ENCODE results near the gene ENPP6.

Gene ENPP6

GRCh38 chr4:184190711-184191110 lies 27.0 kb downstream of the ENPP6 start:
- no peak for DNase-seq (ENCODE audit: low read depth)

- DNase-seq (ENCODE audit: low read depth), result no peak
These were observed 27.7 kb downstream of the ENPP6 start for GRCh38 chr4:184189966-184190365.

- DNase-seq (ENCODE audit: low read depth), result no peak
These were observed 29.0 kb downstream of the ENPP6 start for GRCh38 chr4:184188443-184189400.

DNA sequence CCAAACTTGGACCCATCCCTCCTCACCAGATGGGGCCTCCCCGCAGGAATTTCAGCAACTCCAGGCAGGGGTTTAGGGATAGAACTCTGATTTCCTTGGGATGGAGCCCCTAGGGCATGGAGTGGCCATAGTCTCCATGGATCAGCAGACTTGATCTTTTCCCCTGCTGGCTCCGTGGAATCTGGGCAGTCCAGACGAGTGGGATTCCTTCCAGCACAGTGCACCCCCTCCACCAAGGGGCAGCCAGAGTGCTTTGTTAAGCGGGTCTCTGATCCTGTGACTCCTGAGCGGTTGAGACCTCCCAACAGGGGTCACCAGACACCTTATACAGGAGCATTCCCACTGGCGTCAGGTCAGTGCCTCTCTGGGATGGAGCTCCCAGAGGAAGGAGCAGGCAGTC lies 40.4 kb downstream of the ENPP6 start:
- no peak for DNase-seq (ENCODE audit: low read depth)

GRCh38 chr4:184174571-184175488 lies 42.8 kb downstream of the ENPP6 start:
- no peak for DNase-seq (ENCODE audit: low read depth)

DNA sequence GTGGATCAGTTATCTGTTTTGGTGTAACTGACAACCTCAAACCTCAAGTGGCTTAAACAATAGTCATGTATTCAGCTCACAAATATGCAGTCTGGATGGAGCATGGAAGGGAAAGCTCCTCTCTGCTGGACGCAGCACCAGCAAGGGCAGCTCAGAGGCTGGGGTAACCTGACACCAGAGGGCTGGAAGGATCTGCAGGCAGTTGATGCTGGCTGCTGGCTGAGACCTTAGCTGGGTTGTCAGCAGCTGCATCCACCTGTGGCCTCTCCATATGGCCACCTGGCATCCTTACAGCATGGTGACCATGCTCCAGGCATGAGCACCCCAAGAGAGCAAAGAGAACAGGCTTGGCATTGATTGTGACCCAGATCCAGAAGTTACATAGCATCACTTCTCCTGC lies 46.7 kb downstream of the ENPP6 start:
- no peak for DNase-seq (ENCODE audit: low read depth)

DNA sequence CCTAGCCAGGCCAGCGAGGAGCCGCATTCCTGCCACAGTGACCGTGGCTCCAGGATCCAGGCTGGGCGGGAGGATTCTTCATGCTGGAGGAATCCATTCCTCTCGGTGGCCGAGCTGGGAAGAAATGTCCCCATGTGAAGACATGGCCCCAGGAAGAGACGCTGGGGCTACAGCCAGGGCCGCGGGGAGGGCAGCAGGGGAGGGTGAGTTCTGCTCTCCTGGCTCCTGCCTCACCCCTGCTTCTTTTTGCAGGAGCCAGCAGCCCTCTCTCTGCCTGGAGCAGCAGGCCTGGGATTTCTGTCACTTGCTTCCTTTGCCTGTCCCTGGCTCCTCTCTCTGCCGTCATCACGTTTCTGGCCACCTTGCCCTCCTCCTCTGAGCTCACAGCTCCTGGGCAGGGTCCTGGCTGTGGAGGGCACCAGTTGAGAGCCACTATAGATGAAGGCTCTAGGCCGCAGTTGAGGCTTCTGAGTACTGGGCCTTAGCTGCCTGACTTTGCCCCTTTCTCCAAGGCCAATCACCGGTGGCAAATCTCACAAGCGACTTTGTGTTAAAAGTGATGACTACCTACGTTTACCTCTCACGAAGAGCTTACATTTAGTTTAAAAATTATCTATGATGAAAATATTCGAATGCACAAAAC lies 48.3 kb downstream of the ENPP6 start:
- no peak for DNase-seq (ENCODE audit: low read depth)

DNA sequence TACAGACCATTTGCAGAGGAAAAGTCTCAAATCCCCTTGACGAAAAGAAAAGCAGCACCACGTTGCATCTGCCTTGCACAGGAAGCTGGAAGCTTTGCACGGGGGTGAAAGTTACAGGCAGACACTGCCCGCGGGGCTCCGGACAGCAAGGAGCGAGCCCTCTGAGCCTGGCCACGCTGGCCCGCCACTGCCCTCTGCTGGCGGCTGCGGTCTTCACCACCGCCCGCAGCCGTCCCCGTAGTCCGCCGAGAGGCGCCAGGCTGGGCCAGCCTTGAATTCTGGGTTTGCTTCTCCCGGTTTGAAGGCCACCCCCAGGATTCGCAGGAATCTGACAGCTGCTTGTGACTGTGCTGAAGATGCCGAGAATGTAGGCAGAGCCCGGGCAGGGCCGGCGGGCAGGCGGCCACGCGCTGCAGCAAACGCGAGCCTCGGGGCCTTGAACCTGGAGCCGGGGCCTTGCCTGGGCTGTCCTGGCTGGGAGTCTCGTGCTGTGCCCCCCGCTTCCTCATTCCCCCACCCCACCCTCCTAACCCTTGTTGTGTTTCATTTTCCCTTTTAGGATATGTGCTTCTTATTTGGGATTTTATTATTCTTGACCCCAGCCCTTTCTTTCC lies 49.2 kb downstream of the ENPP6 start:
- DNase-seq (ENCODE audit: low read depth), result peak; percentile 13

- no peak for DNase-seq (ENCODE audit: low read depth)
These were observed 50.1 kb downstream of the ENPP6 start for GRCh38 chr4:184167576-184167975.

DNA sequence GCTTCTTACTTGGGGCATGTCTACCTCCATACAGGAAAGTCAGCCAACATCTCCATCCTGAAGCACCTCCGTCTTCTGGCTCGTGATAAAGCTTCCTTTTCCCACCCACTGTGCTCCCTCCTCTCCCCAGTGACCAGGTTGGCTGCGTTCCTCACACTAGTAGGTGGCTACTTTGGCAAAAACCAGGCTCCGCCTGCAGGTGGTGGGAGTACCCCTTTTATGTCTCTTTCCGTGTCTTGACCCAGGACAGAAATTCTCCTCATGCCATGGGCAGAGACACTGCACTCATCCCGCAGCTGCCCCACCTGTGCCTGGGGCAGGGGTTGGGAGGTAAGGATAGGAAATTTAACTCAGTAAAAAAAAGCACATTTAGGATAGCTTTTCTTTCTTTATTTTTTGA lies 50.9 kb downstream of the ENPP6 start:
- DNase-seq (ENCODE audit: low read depth), result no peak

GRCh38 chr4:184165291-184165690 lies 52.4 kb downstream of the ENPP6 start:
- DNase-seq (ENCODE audit: low read depth), result no peak

GRCh38 chr4:184163813-184164212 lies 53.9 kb downstream of the ENPP6 start:
- DNase-seq (ENCODE audit: low read depth), result no peak

GRCh38 chr4:184162596-184162995 lies 55.1 kb downstream of the ENPP6 start:
- no peak for DNase-seq (ENCODE audit: low read depth)

DNA sequence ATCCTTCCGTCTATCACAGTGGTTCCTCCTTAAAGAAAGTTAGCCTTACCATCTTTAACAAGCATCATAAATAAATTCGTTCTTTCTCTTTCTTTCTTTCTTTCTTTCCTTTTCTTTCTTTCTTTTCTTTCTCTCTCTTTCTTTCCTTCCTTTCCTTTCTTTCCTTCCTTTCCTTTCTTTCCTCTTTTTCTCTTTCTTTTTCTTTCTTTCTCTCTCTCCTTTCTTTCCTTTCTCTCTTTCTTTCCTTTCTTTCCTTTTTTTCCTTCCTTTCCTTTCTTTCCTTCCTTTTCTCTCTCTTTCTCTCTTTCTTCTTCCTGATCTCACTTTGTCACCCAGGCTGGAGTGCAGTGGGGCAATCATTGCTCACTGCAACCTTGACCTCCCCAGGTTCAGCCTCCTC lies 60.4 kb downstream of the ENPP6 start:
- no peak for DNase-seq (ENCODE audit: low read depth)

DNA sequence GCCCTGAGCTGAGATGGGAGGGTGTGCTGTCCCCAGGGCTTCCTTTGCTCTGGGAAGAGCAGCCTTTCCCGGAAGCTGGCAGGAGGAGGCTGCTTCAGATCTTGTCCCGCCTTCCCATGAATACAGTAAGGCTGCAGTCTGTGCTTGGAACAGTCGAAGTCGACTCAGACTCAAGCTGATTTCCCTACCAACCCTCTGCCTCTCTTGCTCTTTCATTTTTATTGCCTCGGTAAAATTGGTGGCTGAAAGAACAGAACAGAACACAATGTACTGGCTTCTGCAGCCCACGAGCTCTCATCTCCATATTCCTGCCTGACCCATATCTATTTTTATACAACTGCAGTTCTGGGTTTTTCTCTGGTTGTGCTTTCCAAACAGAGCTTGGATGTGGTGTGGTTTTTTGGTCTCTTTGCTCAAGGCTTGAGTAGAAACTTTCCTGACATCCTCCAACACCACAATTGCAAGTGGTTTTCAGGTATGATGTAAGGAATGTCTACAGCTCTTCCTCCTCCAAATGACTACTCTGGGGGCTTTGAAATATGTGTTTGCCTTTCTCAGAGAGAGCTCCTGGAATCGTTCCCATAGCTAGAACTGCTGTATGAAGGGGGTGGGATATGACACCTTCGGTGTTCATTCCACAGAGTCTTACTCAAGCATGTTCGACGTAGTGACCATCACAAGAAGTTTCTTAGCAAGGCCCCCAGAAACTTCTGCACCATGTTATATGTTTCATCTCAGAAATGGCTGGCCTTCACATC lies 61.3 kb downstream of the ENPP6 start:
- DNase-seq (ENCODE audit: low read depth), result no peak

DNA sequence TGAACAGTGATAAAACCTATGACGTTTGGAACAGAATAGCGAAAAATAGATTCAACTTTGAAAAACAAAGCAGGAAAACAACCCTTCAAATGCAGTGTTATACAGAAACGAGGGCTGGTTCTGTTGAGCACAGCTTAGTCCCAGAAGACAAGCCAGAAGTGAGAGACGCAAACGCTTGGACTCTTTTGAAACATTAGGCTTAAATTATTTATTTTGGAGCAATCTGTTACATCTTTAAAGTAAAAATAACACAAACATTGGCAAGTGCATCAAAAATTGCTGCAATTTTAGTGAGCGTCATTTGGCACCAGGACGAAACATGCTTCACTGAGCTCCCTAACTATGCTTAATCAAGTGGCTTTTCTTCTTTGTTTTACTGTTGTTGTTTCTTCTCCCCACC lies 63.5 kb downstream of the ENPP6 start:
- DNase-seq (ENCODE audit: low read depth), result no peak

DNA sequence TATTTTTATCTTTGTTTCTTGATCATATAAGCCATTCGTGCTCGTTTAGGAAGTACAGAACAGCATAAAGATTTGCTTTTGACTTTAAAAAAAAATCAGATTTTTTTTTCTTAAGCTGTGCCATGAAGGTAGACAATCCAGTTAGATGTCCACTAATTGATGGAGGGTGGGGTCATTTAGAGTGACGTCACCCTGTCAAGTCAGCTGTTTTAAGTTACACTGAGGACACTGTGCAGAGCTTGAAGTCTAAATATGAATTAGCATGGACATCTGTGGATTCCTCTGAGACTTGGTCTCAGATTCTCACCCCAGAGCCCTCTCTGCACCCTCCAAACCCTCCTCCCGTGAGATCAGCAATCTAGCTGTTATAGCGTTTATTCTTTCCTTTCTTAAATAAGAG lies 63.9 kb downstream of the ENPP6 start:
- no peak for DNase-seq (ENCODE audit: low read depth)

GRCh38 chr4:184151988-184152485 lies 65.6 kb downstream of the ENPP6 start:
- no peak for DNase-seq (ENCODE audit: low read depth)

DNA sequence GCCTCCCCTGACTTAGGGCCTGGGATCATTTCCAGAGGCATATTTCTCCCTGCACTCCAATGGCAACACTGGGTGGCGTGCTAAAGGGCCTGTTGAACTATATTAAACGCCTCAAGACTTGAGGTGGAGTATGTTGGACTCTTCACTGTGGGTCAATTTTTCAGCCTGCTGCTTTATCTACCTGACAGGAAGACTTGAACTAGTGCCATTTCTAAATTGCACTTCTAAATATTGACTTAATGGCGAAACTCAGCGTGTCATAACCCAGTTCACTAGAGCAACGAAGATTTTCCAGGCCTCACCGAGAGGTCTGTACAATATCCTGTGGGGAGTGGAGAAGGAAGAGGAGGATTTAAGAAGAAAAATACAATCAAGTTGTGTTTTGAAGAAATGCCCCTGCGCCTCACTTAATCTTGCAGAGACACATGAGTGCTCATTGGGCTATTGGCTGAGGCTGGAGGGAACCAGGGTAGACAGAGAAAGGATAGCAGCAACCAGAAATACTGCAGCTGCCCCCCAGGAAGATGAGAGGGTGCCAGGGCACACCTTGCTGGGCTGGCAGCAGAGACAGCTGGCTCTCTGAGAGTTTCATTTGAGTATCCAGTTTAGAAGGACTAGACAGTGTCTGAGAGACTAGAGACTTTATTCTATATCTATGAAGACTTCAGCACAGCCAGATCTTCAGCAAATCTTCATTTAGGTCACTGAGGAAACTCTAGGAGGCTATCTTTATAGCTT lies 67.4 kb downstream of the ENPP6 start:
- DNase-seq (ENCODE audit: low read depth), result no peak
